ENCODE results near the gene TMA7B.

GRCh38 chr22:39916496-39916895 lies 43.7 kb upstream of the TMA7B start:
- TF ChIP-seq CTCF (IDR thresholded peaks at IDR 0.05) (no peak), POLR2A (IDR thresholded peaks at IDR 0.05) (no peak)
